ENCODE results near the gene ADD3. TPM values are rescaled to one million over a fixed set of nuclear protein-coding genes. Genes with fewer than 3 reads are reported as not detected.
A peak's percentile ranks its signal among the peaks of the same experiment; 100 is the strongest.
"Not testable (repeated sequence)": the region's sequence is repeated elsewhere in the genome, so short reads cannot be mapped to it uniquely, and the experiment has no call there.

The ADD3 gene
- polyA plus RNA-seq, 3 donors = 237 to 296 (median 280) TPM

DNA sequence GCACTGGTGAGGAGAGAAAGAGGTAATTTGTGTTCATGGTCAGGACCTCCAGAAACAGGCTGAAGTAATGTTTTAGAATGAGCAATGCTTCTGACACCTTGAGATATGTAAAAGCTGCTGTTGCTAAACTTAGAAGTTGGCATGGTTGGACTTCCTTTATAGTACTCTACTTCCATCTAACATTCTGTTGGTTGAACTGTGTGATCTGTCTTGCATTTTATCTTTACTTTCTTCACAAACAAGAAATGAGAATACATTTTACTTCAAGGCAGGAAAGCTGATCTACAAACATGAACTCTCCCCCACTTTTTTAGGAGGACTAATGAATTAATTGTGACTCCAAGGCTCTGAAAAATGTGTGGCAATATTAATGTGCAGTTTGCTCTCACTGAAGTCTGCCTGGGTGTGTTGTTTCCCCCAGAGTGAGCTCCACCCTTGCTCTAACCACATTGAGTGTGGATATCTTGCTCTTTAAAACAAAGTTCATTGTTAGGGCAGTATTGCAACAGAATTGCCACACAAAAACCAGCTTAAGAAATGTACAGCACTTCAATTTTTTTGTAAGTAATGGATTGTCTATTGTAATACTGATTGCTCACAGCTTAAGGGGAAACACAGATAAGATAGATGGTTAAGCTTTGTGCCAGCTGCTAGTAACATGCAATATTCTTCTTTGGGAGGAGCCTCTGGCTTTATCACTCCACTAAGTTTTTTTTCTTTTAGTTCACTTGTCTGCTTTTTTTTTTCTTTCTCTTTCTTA, 69.0 kb downstream of the ADD3 start:
- DNase-seq (ENCODE audit: extremely low read depth in 1 of 11, low read depth in 9 of 11, low spot score in 4 of 11) = peak in 1 of 11 donors; percentile 36

DNA sequence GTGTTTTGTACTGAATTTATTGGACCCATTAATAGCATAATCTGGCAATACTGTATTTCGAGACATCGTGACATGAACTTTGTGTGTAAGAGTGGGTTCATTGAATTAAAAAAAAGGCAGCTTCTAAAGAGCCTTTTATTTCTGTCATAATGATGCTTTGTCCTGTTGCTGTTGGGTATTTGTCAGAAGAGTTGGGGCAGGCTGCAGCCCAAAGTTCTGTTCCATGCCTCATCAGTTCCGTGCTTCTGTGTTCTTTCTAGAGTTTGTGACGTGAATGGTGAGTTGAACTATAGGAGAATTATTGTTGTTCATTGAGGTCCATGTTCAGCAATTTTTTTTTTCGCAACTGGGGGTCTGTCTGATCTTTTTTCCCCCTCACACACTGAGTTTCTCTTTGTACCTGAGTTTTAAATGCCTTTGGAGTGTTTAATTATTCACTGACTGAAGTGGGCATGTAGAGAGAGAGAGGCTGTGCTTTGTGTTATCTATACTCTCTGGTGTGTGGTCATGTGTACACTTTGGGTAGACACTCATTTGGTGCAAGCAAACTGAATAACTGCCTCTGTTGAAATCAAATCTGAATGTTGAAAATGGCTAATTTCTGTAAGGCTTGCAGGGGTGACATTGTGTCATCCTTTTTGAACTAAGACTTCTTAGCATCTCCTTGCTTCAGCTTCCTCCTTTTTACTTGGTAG, 69.8 kb downstream of the ADD3 start:
- DNase-seq (ENCODE audit: extremely low read depth in 1 of 11, low read depth in 9 of 11, low spot score in 4 of 11) = no peak

DNA sequence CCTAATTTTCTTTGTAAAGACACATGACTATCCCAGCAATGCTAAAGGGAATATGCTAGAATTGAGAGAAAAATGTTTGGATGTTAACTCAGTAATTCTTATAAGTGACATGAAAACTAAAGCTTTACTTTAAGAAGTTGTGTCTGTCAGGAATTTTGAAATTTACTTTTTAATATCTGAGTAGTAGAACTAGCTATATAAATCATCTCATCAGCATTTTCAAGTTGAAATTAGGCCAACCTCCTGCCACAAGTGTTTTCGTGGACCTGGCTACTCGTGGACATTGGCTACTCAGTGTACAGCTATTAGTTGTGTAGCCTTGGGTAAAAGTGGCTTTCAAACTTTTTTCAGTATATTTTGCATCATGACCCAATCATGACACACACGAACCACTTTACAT, 70.5 kb downstream of the ADD3 start:
- no peak for DNase-seq (ENCODE audit: extremely low read depth in 1 of 11, low read depth in 9 of 11, low spot score in 4 of 11)

DNA sequence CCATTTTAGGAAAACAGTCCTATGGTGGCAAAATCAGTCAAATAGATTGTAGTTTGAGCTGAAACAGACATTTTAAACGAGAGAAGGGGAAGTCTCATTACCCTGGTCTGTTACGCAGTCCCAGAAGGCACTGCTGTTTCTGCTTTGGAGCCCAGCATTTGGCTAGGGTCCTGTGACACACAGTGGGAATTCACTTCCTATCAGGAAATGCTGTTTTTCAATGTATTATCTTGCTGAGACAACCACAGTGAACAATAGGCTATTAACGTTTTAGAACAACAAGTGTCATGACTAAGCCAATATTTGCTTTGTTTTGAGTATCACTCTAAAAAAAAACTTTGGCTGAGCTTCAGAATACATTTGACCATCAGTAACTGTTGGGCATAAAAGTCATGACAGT, 74.1 kb downstream of the ADD3 start:
- no peak for DNase-seq (ENCODE audit: extremely low read depth in 1 of 11, low read depth in 9 of 11, low spot score in 4 of 11)

DNA sequence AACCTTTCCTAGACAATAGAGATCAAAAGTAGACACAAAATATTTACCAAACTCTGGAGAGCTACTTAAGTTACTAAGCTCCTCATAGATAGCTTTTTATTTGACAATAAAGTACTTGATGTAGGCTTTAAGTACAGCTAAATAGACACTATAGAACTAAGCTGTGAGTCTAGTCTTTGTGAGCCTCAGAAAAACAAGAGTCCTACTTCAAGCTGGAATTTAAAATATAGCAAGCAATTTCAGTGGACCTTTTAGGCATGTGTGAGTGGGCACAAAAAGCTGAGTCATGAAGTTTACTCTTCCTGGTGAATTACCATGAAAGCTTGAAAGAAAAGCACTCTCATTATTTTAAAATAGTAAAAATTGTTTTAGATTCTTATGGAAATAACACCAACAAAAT, 76.1 kb downstream of the ADD3 start:
- no peak for DNase-seq (ENCODE audit: extremely low read depth in 1 of 11, low read depth in 9 of 11, low spot score in 4 of 11)

DNA sequence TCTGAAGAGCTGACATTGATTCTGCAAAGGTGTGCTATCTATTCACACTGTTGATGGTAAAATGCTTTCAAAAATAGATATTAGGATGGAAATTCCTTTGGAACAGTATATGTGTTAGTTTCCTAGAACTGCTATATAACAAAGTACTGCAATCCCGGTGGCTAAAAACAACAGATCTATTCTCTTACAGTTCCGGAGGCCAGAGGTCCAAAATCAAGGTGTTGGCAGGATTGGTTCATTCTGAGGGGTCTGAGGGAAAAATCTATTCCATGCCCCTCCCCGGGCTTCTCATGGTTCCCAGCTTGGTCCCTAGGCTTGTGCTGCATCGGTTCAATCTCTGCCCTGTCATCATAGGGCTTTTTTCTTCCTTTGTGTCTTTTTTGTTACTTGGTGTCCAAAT, 79.9 kb downstream of the ADD3 start:
- DNase-seq (ENCODE audit: extremely low read depth in 1 of 11, low read depth in 9 of 11, low spot score in 4 of 11) = no peak

DNA sequence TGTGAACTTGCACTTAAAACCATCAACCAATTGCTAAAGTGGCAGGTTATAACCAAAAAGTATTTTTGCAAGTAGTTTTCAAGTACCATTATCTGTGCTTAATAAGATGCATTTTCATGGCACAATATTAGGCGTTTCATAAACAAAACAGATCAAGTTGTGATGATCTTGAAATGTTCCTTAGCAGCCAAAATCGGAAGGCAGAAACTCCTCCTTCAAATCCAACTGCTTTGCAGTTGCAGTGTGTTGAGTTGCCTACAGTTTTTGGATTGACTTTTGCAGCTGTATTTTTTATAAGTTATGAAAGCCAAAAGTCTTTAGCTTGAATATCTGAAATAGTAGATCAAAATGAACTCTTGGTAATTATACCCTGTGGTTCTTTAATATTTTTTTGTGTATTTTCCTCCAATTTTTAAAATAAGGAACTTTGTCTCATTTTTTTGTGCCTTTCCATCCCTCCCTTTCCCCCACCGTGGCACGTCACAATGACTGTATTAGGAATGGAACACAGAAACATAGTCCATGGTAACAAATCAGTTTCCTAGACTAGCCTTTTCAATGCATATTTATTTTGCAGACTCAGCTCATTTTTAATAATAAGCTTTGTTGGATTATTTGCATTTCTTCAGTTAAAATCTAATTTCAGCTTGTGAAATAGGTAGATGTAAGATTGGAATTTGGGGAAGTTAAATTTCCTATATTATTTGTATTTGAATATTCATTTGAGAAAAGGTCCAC, 80.8 kb downstream of the ADD3 start:
- no peak for DNase-seq (ENCODE audit: extremely low read depth in 1 of 11, low read depth in 9 of 11, low spot score in 4 of 11)

DNA sequence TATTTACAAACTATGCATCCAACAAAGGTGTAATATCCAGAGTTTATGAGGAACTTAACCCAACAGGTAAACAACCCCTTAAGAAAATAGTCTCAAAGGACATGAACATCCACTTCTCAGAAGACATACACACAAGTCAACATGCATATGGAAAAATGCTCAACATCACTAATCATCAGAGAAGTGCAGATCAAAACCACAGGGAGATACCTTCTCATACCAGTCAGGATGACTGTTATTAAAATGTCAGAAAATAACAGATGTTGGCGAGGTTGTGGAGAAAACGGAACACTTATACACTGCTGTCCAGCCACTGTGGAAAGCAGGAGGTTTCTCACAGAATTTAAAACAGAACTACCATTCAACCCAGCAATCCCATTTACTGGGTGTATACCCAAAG, 84.0 kb downstream of the ADD3 start:
- no peak for DNase-seq (ENCODE audit: extremely low read depth in 1 of 11, low read depth in 9 of 11, low spot score in 4 of 11)

DNA sequence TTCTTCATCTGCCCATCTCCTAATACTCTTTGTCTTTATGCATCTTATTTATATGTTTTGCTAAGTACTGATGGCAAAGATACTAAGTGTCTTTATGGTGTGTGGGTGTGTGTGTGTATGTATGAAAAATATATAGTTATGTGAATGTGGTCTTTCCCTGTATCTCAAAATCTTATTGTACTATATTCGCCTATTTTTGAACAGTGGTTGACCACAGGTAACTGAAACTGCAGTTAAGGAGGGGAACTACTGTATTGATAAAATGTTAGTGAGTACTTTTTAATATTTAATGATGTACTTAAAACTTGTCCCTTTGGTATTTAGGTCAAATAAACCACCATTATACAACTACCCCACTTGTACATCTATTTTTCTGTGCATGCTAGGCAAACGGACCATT, 85.9 kb downstream of the ADD3 start:
- DNase-seq (ENCODE audit: extremely low read depth in 1 of 11, low read depth in 9 of 11, low spot score in 4 of 11) = no peak

DNA sequence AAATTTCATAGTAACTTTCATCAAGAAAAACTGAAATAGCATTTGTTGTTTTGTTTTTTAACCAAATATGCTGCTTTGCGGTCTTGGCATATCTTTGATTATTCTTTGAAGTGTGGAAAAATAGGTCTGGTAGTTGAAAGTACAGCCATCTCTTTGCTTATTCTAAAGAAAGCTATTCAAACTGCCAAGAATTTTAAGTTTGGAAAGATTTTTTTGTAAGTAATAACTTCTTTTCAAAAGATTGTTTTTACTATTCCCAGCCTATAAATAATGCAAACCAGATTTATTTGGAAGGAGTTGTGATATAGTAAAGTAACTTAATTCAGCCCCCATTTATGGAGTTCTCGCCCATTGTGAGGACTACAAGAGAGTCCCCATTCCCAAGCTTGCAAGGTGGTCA, 87.0 kb downstream of the ADD3 start:
- no peak for DNase-seq (ENCODE audit: extremely low read depth in 1 of 11, low read depth in 9 of 11, low spot score in 4 of 11)

DNA sequence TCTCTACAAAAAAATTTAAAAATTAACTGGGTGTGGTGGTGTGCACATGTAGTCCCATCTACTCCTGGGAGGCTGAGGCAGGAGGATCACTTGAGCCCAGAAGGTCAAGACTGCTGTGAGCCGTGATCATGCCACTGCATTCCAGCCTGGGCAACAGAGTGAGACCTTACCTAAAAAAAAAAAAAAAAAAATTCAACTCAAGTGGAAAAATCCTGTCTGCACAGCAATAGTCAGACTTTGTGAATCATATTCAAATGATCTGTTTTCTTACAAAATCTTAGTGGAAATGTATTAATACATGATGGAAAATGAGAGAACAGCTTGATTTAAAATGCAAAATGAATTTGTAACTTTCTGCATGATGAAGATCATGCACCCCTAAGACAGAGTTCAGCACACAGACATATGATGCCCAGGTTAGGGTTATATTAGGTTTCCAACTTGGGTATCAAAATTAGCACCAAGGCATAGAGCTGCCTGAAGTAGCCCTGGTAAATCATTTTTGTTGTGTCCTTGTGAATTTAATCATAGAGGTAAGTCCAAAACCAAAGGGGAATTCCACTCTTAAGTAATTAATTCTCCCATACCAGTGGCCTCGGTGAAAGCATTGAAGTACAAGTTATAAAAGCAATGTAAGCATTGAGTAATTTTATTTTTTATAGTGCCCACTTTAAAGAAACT, 93.8 kb downstream of the ADD3 start:
- DNase-seq (ENCODE audit: extremely low read depth in 1 of 11, low read depth in 9 of 11, low spot score in 4 of 11) = no peak

DNA sequence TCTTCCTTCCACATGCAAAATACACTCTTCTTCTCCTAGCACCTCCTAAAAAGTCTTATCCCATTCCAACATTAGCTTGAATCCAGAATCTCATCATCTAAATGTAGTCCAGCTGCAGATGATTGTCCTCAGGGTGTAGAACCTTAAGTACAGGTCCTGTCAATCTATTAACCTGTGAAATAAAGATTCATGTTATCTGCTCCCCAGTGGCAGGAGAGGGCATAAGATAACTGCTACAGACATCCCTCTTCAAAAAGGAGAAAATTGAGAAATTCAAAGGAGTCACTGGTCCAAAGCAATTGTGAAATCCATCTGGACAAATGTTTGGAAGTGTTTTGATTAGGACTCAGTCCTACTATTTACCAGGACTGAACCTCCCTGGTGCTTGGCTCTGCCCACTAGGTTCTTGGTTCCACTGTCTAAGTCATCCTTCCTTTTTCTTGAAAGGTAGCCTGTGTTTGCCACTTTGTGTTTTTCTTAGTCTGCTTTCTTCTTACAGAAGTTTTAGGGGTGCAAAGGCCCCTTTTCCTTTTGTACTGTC, 96.2 kb downstream of the ADD3 start:
- no peak for DNase-seq (ENCODE audit: extremely low read depth in 1 of 11, low read depth in 9 of 11, low spot score in 4 of 11)

DNA sequence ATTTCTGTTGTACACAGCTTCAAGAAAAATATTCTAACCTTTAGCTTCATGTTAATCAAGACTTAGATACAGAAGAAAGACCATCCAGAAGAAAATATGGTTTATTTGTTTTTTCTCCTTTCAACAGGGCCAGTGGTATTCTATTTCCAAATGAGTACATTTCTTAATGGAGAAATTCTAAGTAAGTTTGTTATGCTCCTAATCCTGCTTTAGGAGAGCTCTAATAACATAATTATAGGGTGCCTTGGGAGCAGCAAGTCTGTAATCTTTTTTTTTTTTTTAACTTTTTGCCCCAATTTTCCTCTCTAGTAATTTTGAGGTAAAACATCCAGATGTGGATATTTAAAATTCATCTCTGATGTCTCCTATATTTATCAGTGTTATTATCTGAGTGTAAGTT, 98.1 kb downstream of the ADD3 start:
- no peak for DNase-seq (ENCODE audit: extremely low read depth in 1 of 11, low read depth in 9 of 11, low spot score in 4 of 11)

DNA sequence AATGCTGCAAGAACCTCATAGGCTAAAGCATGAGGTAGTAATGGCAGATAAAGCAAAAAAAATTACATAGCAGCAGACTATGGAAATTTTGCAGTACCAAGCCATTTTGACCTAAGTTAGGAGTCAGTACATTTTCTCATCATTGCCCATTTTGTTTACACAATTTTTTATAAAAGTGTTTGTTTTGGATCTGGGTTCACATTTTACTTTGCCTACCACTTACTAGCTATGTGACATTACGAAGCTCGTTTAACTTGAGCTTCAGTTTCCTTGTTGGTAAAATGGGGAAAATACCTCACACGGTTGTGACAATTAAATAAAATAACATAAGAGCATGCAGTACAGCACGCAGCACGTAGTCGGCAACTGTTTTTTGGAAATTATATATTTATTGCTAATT, 99.6 kb downstream of the ADD3 start:
- no peak for DNase-seq (ENCODE audit: extremely low read depth in 1 of 11, low read depth in 9 of 11, low spot score in 4 of 11)

DNA sequence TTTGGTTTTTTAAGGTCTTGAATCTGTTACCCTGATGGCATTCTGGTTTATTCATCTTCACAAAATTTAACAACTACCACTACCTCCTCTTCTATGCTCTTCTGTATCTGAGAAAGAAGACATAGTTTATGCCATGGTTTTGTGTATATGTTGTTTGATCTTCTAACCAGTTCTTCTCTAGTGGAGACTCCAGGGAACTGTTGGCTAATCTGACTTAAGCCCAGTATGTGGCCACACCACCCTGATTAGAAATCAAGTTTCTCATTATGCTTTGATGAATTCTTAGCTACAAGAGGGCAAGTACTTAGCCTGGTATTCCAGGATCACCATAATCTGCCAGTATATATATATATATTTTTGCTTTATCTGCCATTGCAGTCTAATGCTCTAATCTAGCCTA, 100.1 kb downstream of the ADD3 start:
- no peak for DNase-seq (ENCODE audit: extremely low read depth in 1 of 11, low read depth in 9 of 11, low spot score in 4 of 11)

DNA sequence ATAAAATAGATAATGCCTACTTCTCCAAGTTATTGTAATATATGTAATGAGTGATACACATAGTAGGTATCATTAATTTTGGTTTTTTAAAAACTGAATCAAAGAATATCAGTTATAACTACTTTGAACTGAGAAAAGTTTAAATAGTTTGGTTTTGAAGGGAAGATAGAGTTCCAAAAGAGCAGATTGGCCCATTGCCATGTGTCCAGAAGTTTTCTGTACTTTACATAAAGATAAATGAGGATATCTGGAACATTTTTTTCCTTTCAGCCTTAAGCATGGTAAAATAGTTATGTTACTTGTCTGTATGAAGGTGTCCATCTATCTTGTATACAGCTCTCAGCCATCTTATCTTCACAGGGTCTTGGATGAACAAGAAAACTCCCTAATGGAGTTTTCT, 101.7 kb downstream of the ADD3 start:
- DNase-seq (ENCODE audit: extremely low read depth in 1 of 11, low read depth in 9 of 11, low spot score in 4 of 11) = peak in 4 of 11 donors; percentile 3 to 5 (median 4)

DNA sequence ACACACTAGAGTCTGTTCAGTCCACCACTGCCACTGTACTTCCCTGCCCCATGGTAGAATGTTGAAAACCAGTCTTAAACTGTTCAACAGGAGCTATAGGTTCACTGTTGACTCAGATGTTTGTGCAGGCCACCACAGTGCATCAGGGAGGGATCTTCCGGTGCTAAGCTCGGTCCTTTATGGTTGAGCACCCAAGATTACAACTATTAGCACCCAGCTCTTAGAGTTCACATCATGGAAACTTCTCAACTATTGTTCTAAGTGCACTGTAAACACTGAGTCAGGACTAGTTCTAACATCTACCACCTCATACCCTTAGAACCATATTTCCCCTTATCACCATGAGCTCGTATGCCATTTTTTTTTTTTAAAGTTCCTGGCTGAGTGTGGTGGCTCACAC, 102.6 kb downstream of the ADD3 start:
- DNase-seq (ENCODE audit: extremely low read depth in 1 of 11, low read depth in 9 of 11, low spot score in 4 of 11) = no peak

DNA sequence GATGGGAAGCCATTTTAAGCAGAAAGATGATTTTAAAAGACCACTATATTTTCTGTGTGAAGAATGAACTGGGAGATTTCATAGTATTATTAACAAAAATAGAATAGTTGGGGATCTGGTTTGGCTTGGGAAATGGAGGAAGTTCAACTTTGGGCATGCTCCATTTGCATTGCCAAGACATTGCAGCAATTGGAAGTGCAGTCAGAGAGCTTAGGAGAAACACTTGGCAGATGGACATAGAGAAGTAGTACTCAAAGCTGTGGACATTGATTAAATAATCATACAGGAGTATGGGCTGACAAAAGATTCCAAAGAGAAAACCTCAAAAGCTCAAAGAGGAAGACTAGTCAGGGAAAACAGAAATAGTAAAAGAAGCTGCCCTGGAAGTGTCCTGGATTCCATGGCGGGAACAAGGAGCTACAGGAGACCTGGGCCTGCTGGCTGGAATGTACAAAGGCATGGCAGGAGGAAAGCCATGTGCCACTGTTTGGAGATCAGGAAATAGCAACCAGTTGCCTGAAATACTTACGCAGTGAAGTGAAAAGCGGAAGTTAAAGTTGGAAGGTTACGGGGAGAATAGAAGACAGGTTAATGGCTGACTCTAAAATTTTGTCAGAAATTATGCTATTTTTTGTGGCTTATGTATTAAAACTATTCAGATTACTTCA, 106.0 kb downstream of the ADD3 start:
- no peak for DNase-seq (ENCODE audit: extremely low read depth in 1 of 11, low read depth in 9 of 11, low spot score in 4 of 11)

DNA sequence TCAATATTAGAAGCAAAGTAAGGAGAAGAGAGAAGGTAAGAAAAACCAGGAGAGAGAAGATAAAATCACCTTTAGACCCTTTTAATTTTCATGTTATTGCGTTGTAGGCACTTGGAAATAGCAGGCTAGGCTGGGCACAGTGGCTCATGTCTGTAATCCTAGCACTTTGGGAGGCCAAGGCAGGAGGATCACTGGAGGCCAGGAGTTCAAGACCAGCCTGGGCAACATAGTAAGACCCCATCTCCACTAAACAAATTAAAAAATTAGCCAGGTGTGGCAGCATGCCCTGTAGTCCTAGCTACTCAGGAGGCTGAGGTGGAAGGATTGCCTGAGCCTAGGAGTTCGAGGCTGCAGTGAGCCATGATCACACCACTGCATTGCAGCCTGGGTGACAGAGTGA, 106.9 kb downstream of the ADD3 start:
- not testable (repeated sequence) for DNase-seq (ENCODE audit: extremely low read depth in 1 of 11, low read depth in 9 of 11, low spot score in 4 of 11)

Data from renal cortex interstitium (tissue), 11 donors.